Right lobe of liver (tissue), 4 donors: ENCODE results near the gene SLC41A3.

ENCODE experiments used
- CTCF ChIP-seq, 4 donors: fragments of 200-600 bp in 3 of 4; fragments of 450-650 bp in 1 of 4; IDR thresholded peaks; one replicate each; pipeline versions ENCODE4 v1.5.1 to v1.8.0; 2016 to 2022; ENCODE audit warnings: antibody characterized with exemption in 4 of 4, mild to moderate bottlenecking in 2 of 4
- POLR2A ChIP-seq: fragments of 450-650 bp; IDR thresholded peaks from one replicate; pipeline ENCODE4 v1.6.1; 2017; ENCODE audit warnings: antibody characterized with exemption, mild to moderate bottlenecking
- donor health status: DM: no; HTN: no; CAD: no.
- donor health status: DM: no; HTN: no; CAD: no.
- donor health status: DM: no; HTN: yes; CAD: no.

DNA sequence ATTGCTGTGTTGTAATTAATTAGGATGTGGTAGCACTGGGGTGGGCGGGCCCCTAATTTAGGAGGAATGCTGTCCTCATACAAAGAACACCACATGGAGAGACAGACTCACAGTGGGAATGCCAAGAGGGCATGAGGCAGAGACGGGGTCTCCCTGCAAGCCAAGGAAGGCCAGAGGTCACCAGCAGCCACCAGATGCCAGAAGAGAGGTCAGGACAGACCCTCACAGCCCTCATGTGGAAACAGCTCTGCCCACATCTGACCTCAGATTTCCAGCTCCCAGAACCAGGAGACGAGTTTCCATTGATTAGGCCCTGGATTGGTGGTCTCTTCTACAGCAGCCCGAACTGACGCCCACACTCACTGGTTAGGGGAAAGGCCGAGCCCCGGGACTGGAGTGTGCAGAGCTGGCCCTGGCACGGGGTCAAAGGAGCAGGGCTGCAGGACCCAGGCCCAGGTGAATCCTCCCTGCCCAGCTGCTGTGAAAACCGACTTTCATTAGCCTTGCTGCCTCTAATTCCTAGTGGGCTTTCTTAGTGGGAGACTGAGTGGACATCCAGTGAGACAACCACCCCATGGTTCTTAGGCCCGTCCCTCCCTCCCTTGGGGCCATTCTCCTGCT is 43.0 kb upstream of the SLC41A3 start:
- TF ChIP-seq POLR2A (no peak), CTCF (IDR thresholded peaks at IDR 0.05) (no peak)
